WTC11 (cell line): ENCODE data around the gene FBXL16. TPM values are rescaled to one million over a fixed set of nuclear protein-coding genes. Genes with fewer than 3 reads are reported as not detected.

Source experiments
- ATAC-seq: fragments of 200-7000 bp; cut with Tn5 transposase; 2 replicates; pipeline ENCODE4 v1.10.0; 2021; ENCODE audit warnings: mild to moderate bottlenecking, moderate library complexity
- CTCF ChIA-PET: fragments of 300-600 bp; sonication (Branson Sonifier 250); formaldehyde crosslinking; loops from one replicate; lab custom pipeline; 2021; ENCODE audit warnings: antibody characterized with exemption; lab: Charles Lee
- POLR2A ChIA-PET: fragments of 350-600 bp; sonication (Branson Sonifier 250); formaldehyde crosslinking; loops from one replicate; lab custom pipeline; 2021; ENCODE audit warnings: antibody characterized with exemption; lab: Charles Lee
- DNase-seq: peaks from one replicate; pipeline ENCODE4 v3.0.0; 2021; ENCODE audit warnings: low spot score
- H3K27ac Mint-ChIP-seq: 2 replicates; pipeline ENCODE4 v1.8.0; 2021; ENCODE audit warnings: mixed read lengths
- H3K27me3 Mint-ChIP-seq: 2 replicates; pipeline ENCODE4 v1.8.0; 2021; ENCODE audit warnings: low read depth, mild to moderate bottlenecking, moderate library complexity, mixed read lengths
- H3K36me3 Mint-ChIP-seq: 2 replicates; pipeline ENCODE4 v1.8.0; 2021; ENCODE audit warnings: mixed read lengths
- H3K4me1 Mint-ChIP-seq: 2 replicates; pipeline ENCODE4 v1.8.0; 2022; ENCODE audit warnings: mixed read lengths
- H3K4me3 Mint-ChIP-seq: 2 replicates; pipeline ENCODE4 v1.8.0; 2021; ENCODE audit warnings: mild to moderate bottlenecking, moderate library complexity, mixed read lengths
- H3K9me3 Mint-ChIP-seq: 2 replicates; pipeline ENCODE4 v1.8.0; 2021; ENCODE audit warnings: mixed read lengths
- ATF6 ChIP-seq: sonication (generic); formaldehyde crosslinking; IDR thresholded peaks from 2 replicates; pipeline ENCODE4 v1.8.1; 2023; ENCODE audit warnings: mild to moderate bottlenecking, missing genetic modification reagents
- CREM ChIP-seq: sonication (generic); formaldehyde crosslinking; IDR thresholded peaks from 2 replicates; pipeline ENCODE4 v1.8.1; 2022; ENCODE audit warnings: mild to moderate bottlenecking, missing genetic modification reagents, moderate library complexity
- CTCF ChIP-seq: fragments of 200-600 bp; IDR thresholded peaks from 2 replicates; pipeline ENCODE4 v1.8.0; 2022; ENCODE audit warnings: antibody characterized with exemption
- ERG ChIP-seq: fragments of 250-450 bp; sonication (Bioruptor Pico); IDR thresholded peaks from 2 replicates; pipeline ENCODE4 v1.8.0; 2021; ENCODE audit warnings: mild to moderate bottlenecking
- FOXJ3 ChIP-seq: sonication (generic); formaldehyde crosslinking; IDR thresholded peaks from 2 replicates; pipeline ENCODE4 v1.9.0; 2021; ENCODE audit warnings: missing genetic modification reagents, mild to moderate bottlenecking, borderline replicate concordance
- GTF2I ChIP-seq: fragments of 250-450 bp; sonication (Bioruptor Pico); conservative IDR thresholded peaks from 2 replicates; pipeline ENCODE4 v1.4.0; 2021; ENCODE audit warnings: mild to moderate bottlenecking
- IRF1 ChIP-seq: sonication (generic); formaldehyde crosslinking; IDR thresholded peaks from 2 replicates; pipeline ENCODE4 v1.8.0; 2023; ENCODE audit warnings: missing genetic modification reagents
- JAZF1 ChIP-seq: fragments of 250-450 bp; sonication (Bioruptor Pico); IDR thresholded peaks from 2 replicates; pipeline ENCODE4 v1.9.0; 2021; ENCODE audit warnings: moderate library complexity, mild to moderate bottlenecking, inconsistent platforms
- KAT7 ChIP-seq: sonication (generic); formaldehyde crosslinking; IDR thresholded peaks from 2 replicates; pipeline ENCODE4 v1.8.1; 2023; ENCODE audit warnings: missing genetic modification reagents, mild to moderate bottlenecking, borderline replicate concordance
- MLX ChIP-seq: sonication (generic); formaldehyde crosslinking; IDR thresholded peaks from 2 replicates; pipeline ENCODE4 v1.8.1; 2023; ENCODE audit warnings: mild to moderate bottlenecking, missing genetic modification reagents, moderate library complexity
- NR2C2 ChIP-seq: sonication (generic); formaldehyde crosslinking; IDR thresholded peaks from 2 replicates; pipeline ENCODE4 v1.8.0; 2022; ENCODE audit warnings: mild to moderate bottlenecking, missing genetic modification reagents
- RORB ChIP-seq: fragments of 250-450 bp; sonication (Bioruptor Pico); IDR thresholded peaks from 2 replicates; pipeline ENCODE4 v1.9.0; 2021; ENCODE audit warnings: mild to moderate bottlenecking
- TEAD1 ChIP-seq: sonication (generic); formaldehyde crosslinking; IDR thresholded peaks from 2 replicates; pipeline ENCODE4 v1.8.0; 2022; ENCODE audit warnings: mild to moderate bottlenecking, missing genetic modification reagents
- TEAD4 ChIP-seq: sonication (generic); formaldehyde crosslinking; IDR thresholded peaks from 2 replicates; pipeline ENCODE4 v1.8.0; 2022; ENCODE audit warnings: mild to moderate bottlenecking, missing genetic modification reagents
- ZMAT4 ChIP-seq: fragments of 250-450 bp; sonication (Bioruptor Pico); IDR thresholded peaks from 2 replicates; pipeline ENCODE4 v1.9.0; 2021; ENCODE audit warnings: mild to moderate bottlenecking
- ZNF121 ChIP-seq: sonication (generic); formaldehyde crosslinking; IDR thresholded peaks from 2 replicates; pipeline ENCODE4 v1.8.0; 2023; ENCODE audit warnings: missing genetic modification reagents
- ZNF281 ChIP-seq: sonication (generic); formaldehyde crosslinking; IDR thresholded peaks from 2 replicates; pipeline ENCODE4 v1.8.0; 2023; ENCODE audit warnings: mild to moderate bottlenecking, missing genetic modification reagents
- ZNF317 ChIP-seq: sonication (generic); formaldehyde crosslinking; IDR thresholded peaks from 2 replicates; pipeline ENCODE4 v1.8.1; 2023; ENCODE audit warnings: low read depth, mild to moderate bottlenecking, moderate library complexity, missing genetic modification reagents, borderline replicate concordance
- ZNF416 ChIP-seq: fragments of 250-450 bp; sonication (Bioruptor Pico); IDR thresholded peaks from 2 replicates; pipeline ENCODE4 v1.9.0; 2021; ENCODE audit warnings: mild to moderate bottlenecking, inconsistent platforms
- ZNF423 ChIP-seq: fragments of 250-450 bp; sonication (Bioruptor Pico); IDR thresholded peaks from 2 replicates; pipeline ENCODE4 v2.1.2; 2022; ENCODE audit warnings: mild to moderate bottlenecking, moderate library complexity
- ZNF512 ChIP-seq: sonication (generic); formaldehyde crosslinking; IDR thresholded peaks from 2 replicates; pipeline ENCODE4 v1.8.1; 2022; ENCODE audit warnings: missing genetic modification reagents, borderline replicate concordance
- ZNF671 ChIP-seq: fragments of 250-450 bp; sonication (Bioruptor Pico); IDR thresholded peaks from 2 replicates; pipeline ENCODE4 v1.8.0; 2021; ENCODE audit warnings: mild to moderate bottlenecking
- total RNA-seq: library from RNA; stranded (reverse); gene quantifications from 3 replicates; pipeline ENCODE4 v1.2.3, GENCODE V29; 2021

Gene FBXL16
- total RNA-seq, 1 experiment from 2014 or later, result 22.7 TPM

GRCh38 chr16:687499-687898 lies 18.1 kb downstream of the FBXL16 start:
- Mint-ChIP-seq H3K9me3 (no peaks in the 10 kb centered on the region), H3K4me1 (peaks cover 9% of the 10 kb centered on the region), H3K27me3 (peaks cover 17% of the 10 kb centered on the region), H3K27ac (no peak overlapping the region), H3K36me3 (peaks cover 9% of the 10 kb centered on the region), H3K4me3 (no peak overlapping the region)
- POLR2A ChIA-PET, result no interaction called here
- CTCF ChIA-PET, result no interaction called here
- ATAC-seq (no peak), DNase-seq (no peak)
- TF ChIP-seq TEAD4 (CRISPR knock-in tag) (no peak), MLX (CRISPR knock-in tag) (no peak)

- peaks cover 17% of the 10 kb centered on the region for H3K36me3 Mint-ChIP-seq
- TF ChIP-seq IRF1 (CRISPR knock-in tag) (no peak), KAT7 (no peak), CREM (CRISPR knock-in tag) (no peak), TEAD1 (no peak), RORB (no peak), ZNF121 (CRISPR knock-in tag) (no peak), NR2C2 (CRISPR knock-in tag) (no peak), ZNF512 (no peak), ZNF423 (CRISPR knock-in tag) (no peak), ERG (no peak), GTF2I (CRISPR knock-in tag) (no peak), ZNF416 (CRISPR knock-in tag) (no peak), ZNF281 (CRISPR knock-in tag) (no peak), FOXJ3 (CRISPR knock-in tag) (no peak), ATF6 (CRISPR knock-in tag) (no peak), CTCF (no peak), ZMAT4 (CRISPR knock-in tag) (no peak), JAZF1 (CRISPR knock-in tag) (no peak), ZNF317 (CRISPR knock-in tag) (no peak), ZNF671 (no peak)
- H3K4me3 Mint-ChIP-seq, result no peak overlapping the region
- H3K27ac Mint-ChIP-seq, result no peak overlapping the region
- no peak for ATAC-seq
- peaks cover 13% of the 10 kb centered on the region for H3K4me1 Mint-ChIP-seq
- DNase-seq, result no peak
- no peaks in the 10 kb centered on the region for H3K9me3 Mint-ChIP-seq
- H3K27me3 Mint-ChIP-seq, result peaks cover 9% of the 10 kb centered on the region
- POLR2A ChIA-PET, result no interaction called here
- CTCF ChIA-PET, result interaction anchor here (0.7 to 1.7 kb wide), 12 partner anchors 8 to 168 kb away, joined by 3 to 12 read pairs (median 4); partner anchors contain the start of genes CHTF18, RHBDL1, RHOT2 and RPUSD1
Measured at GRCh38 chr16:686459-687260, 18.9 kb downstream of the FBXL16 start.
